ENCODE results near the gene IDH3B. TPM values are rescaled to one million over a fixed set of nuclear protein-coding genes. Genes with fewer than 3 reads are reported as not detected.

The IDH3B gene
- total and polyA plus RNA-seq, 2 of the 13 experiments (the other 11 are each of a cell fraction or from before 2014, with no cell fraction given): 215 to 254 TPM

- TF ChIP-seq, protein P1, sequence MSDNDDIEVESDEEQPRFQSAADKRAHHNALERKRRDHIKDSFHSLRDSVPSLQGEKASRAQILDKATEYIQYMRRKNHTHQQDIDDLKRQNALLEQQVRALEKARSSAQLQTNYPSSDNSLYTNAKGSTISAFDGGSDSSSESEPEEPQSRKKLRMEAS (IDR thresholded peaks at IDR 0.05): peak; percentile 90
- peak; percentile 86 for TF ChIP-seq RXRB (CRISPR knock-in tag; IDR thresholded peaks at IDR 0.05; ENCODE audit: borderline replicate concordance)
- peak; percentile 83; the same call in 1 of the 2 replicates for TF ChIP-seq PCBP1 (IDR thresholded peaks at IDR 0.05; ENCODE audit: borderline replicate concordance, low read depth, low read length)
- TF ChIP-seq E2F2 (CRISPR knock-in tag; IDR thresholded peaks at IDR 0.05; ENCODE audit: borderline replicate concordance): peak; percentile 78; the same call in 1 of the 2 replicates
- TF ChIP-seq FLYWCH1 (CRISPR knock-in tag; IDR thresholded peaks at IDR 0.05): 0 out of 2 replicates have a peak, but pooled peaks have one; percentile 24
- TF ChIP-seq, protein P2, sequence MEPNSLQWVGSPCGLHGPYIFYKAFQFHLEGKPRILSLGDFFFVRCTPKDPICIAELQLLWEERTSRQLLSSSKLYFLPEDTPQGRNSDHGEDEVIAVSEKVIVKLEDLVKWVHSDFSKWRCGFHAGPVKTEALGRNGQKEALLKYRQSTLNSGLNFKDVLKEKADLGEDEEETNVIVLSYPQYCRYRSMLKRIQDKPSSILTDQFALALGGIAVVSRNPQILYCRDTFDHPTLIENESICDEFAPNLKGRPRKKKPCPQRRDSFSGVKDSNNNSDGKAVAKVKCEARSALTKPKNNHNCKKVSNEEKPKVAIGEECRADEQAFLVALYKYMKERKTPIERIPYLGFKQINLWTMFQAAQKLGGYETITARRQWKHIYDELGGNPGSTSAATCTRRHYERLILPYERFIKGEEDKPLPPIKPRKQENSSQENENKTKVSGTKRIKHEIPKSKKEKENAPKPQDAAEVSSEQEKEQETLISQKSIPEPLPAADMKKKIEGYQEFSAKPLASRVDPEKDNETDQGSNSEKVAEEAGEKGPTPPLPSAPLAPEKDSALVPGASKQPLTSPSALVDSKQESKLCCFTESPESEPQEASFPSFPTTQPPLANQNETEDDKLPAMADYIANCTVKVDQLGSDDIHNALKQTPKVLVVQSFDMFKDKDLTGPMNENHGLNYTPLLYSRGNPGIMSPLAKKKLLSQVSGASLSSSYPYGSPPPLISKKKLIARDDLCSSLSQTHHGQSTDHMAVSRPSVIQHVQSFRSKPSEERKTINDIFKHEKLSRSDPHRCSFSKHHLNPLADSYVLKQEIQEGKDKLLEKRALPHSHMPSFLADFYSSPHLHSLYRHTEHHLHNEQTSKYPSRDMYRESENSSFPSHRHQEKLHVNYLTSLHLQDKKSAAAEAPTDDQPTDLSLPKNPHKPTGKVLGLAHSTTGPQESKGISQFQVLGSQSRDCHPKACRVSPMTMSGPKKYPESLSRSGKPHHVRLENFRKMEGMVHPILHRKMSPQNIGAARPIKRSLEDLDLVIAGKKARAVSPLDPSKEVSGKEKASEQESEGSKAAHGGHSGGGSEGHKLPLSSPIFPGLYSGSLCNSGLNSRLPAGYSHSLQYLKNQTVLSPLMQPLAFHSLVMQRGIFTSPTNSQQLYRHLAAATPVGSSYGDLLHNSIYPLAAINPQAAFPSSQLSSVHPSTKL (CRISPR knock-in tag; IDR thresholded peaks at IDR 0.05): peak; percentile 80; the same call in 1 of the 2 replicates
- TF ChIP-seq MED13 (CRISPR knock-in tag; IDR thresholded peaks at IDR 0.05): peak; percentile 4; the same call in 1 of the 2 replicates
- no peak for TF ChIP-seq ZNF432 (CRISPR knock-in tag; IDR thresholded peaks at IDR 0.05; ENCODE audit: borderline replicate concordance)
- no peak for TF ChIP-seq ZNF713 (CRISPR knock-in tag; IDR thresholded peaks at IDR 0.05)
- 0 out of 2 replicates have a peak, but pooled peaks have one; percentile 56 for TF ChIP-seq MYNN (CRISPR knock-in tag; IDR thresholded peaks at IDR 0.05; ENCODE audit: low read depth)
- TF ChIP-seq TBX3 (IDR thresholded peaks at IDR 0.05; ENCODE audit: borderline replicate concordance): no peak; the same call in 1 of the 2 replicates
- peak; percentile 71; the same call in 1 of the 2 replicates for TF ChIP-seq ZNF431 (CRISPR knock-in tag; IDR thresholded peaks at IDR 0.05; ENCODE audit: borderline replicate concordance, low read depth)
- no peak for TF ChIP-seq HDAC6 (IDR thresholded peaks at IDR 0.05; ENCODE audit: low read depth, low read length)
- TF ChIP-seq SP1 (IDR thresholded peaks at IDR 0.05): no peak
- TF ChIP-seq SP1 (CRISPR knock-in tag; IDR thresholded peaks at IDR 0.05): peak; percentile 87
- peak; percentile 96 for TF ChIP-seq REPIN1 (CRISPR knock-in tag; IDR thresholded peaks at IDR 0.05; ENCODE audit: borderline replicate concordance, low read depth)
- peak; percentile 89 for TF ChIP-seq ZNF891 (CRISPR knock-in tag; IDR thresholded peaks at IDR 0.05)
- TF ChIP-seq, protein P3, sequence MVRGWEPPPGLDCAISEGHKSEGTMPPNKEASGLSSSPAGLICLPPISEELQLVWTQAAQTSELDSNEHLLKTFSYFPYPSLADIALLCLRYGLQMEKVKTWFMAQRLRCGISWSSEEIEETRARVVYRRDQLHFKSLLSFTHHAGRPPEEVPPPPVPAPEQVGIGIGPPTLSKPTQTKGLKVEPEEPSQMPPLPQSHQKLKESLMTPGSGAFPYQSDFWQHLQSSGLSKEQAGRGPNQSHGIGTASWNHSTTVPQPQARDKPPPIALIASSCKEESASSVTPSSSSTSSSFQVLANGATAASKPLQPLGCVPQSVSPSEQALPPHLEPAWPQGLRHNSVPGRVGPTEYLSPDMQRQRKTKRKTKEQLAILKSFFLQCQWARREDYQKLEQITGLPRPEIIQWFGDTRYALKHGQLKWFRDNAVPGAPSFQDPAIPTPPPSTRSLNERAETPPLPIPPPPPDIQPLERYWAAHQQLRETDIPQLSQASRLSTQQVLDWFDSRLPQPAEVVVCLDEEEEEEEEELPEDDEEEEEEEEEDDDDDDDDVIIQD (CRISPR knock-in tag; IDR thresholded peaks at IDR 0.05; ENCODE audit: low read depth): no peak
- no peak for TF ChIP-seq ATRX (CRISPR knock-in tag; IDR thresholded peaks at IDR 0.05; ENCODE audit: borderline replicate concordance)
- TF ChIP-seq, protein P4, sequence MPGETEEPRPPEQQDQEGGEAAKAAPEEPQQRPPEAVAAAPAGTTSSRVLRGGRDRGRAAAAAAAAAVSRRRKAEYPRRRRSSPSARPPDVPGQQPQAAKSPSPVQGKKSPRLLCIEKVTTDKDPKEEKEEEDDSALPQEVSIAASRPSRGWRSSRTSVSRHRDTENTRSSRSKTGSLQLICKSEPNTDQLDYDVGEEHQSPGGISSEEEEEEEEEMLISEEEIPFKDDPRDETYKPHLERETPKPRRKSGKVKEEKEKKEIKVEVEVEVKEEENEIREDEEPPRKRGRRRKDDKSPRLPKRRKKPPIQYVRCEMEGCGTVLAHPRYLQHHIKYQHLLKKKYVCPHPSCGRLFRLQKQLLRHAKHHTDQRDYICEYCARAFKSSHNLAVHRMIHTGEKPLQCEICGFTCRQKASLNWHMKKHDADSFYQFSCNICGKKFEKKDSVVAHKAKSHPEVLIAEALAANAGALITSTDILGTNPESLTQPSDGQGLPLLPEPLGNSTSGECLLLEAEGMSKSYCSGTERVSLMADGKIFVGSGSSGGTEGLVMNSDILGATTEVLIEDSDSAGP (CRISPR knock-in tag; IDR thresholded peaks at IDR 0.05; ENCODE audit: borderline replicate concordance): peak; percentile 97
Measured at GRCh38 chr20:2663887-2664719, at the start of gene IDH3B (continued).

All from HepG2 (cell line).